ENCODE measurements around the gene OR4D1. TPM values are rescaled to one million over a fixed set of nuclear protein-coding genes. Genes with fewer than 3 reads are reported as not detected.

The OR4D1 gene
- 0.02 TPM in 1 of 5 replicates, not detected in the others for total RNA-seq (2022; extraction: Qiagen RNA extraction)

DNA sequence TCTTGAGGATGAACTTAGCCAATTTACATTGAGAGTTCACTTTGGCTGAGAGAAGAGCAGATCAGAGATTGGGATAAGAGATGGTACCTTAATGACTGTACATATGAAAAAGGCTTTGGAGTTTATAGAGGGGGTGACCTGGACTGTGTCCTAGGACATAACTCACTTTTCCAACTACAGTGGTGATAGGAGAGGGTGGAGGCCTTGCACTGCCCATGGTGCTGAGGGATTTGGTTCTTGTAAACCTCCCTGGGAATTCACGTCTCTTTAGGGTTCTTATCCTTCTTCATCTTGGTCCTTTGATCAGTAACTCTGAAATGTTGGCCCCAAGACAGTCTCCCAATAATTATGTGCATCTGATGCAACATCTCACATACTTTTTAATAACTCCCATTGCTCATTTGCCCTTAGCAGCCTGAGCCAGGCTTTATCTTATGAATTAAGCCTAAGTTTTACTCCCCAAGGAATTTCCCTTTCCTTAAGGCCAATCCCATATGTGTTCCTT lies at the start of gene OR4D1:
TSS of gene OR4D1 (plus strand) at position 455 of the 505 bp plus-strand sequence. CDS start 6,770 bp downstream, outside the sequence.

DNA sequence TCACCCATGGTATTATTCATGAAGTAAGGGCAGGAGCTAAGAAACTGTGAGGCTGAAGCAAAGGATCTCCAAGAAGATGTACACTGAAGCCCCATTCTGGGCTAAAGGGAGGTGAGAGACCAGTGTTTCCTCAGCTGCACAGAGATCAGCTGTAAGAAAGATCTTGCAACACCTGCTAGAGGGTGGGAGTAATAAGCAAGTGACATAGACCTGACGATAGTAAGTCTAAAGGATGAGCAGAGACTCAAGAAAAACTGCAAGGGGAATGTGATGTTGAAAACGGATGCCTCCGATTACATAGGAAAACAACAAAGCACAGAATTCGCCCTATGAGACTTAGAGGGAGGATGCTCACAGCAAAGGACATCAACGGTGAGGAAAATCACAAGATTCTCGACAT lies 18.5 kb downstream of the OR4D1 start, which contains the start of gene OR4D2:
TSS of gene OR4D2 (plus strand) at position 301 of the 400 bp plus-strand sequence. CDS start 2,674 bp downstream, outside the sequence.

GRCh38 chr17:58192612-58193011 lies 44.4 kb downstream of the OR4D1 start, which contains the start of gene EPX:
TSS of gene EPX (plus strand) at chr17:58192726. CDS start at chr17:58192847, 121 bp downstream.

Other genes with a start within 250 kb of the OR4D1 start
- gene CUEDC1, start 193.0 kb upstream of the OR4D1 start, total RNA-seq (2022; extraction: Qiagen RNA extraction): 38.0 to 64.4 TPM (median 56.9 TPM) in 5 replicates
- gene VEZF1, start 160.1 kb upstream of the OR4D1 start, total RNA-seq (2022; extraction: Qiagen RNA extraction): 41.2 to 59.2 TPM (median 56.7 TPM) in 5 replicates
- gene SRSF1, start 141.1 kb upstream of the OR4D1 start, total RNA-seq (2022; extraction: Qiagen RNA extraction): 263 to 311 TPM (median 283 TPM) in 5 replicates
- gene DYNLL2, start 65.0 kb upstream of the OR4D1 start, total RNA-seq (2022; extraction: Qiagen RNA extraction): 21.1 to 25.3 TPM (median 24.7 TPM) in 5 replicates
- not detected in 5 replicates for gene OR4D2, start 18.6 kb downstream of the OR4D1 start, total RNA-seq (2022; extraction: Qiagen RNA extraction)
- not detected in 5 replicates for gene EPX, start 44.3 kb downstream of the OR4D1 start, total RNA-seq (2022; extraction: Qiagen RNA extraction)
- gene MKS1, start 70.9 kb downstream of the OR4D1 start, total RNA-seq (2022; extraction: Qiagen RNA extraction): 9.5 to 12.4 TPM (median 10.6 TPM) in 5 replicates
- gene LPO, start 90.2 kb downstream of the OR4D1 start, total RNA-seq (2022; extraction: Qiagen RNA extraction): 0.05 to 0.07 TPM (median 0.06 TPM) in 3 of 5 replicates, not detected in the others
- gene MPO, start 132.6 kb downstream of the OR4D1 start, total RNA-seq (2022; extraction: Qiagen RNA extraction): not detected in 5 replicates
- 0.07 TPM in 1 of 5 replicates, not detected in the others for gene TSPOAP1, start 180.4 kb downstream of the OR4D1 start, total RNA-seq (2022; extraction: Qiagen RNA extraction)
- gene SUPT4H1, start 203.8 kb downstream of the OR4D1 start, total RNA-seq (2022; extraction: Qiagen RNA extraction): 96.8 to 156 TPM (median 134 TPM) in 5 replicates